ENCODE measurements around the gene FER. TPM values are rescaled to one million over a fixed set of nuclear protein-coding genes. Genes with fewer than 3 reads are reported as not detected.

FER gene
- total RNA-seq, 4 donors from 2014 or later = 2.2 to 7.5 (median 3.7) TPM

DNA sequence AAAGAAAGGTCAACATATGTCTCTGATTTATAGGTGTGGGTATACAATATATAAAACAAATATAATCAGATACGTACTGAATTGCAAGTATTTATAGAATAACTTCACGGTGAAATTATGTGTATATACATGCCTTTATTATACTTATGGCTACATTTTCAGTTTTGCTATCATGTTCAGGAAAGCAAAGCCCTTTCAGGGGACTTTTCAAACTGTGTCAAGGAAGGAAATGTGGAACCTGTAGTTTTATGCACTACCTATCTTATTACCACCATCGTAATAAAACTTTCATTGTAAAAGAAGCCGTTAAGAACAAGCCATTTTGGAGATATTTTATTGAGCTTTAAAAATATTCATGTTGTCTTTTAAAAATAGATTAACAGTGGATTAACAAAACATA is 404.9 kb downstream of the FER start:
- ATAC-seq (no peak), DNase-seq (no peak)
- H3K27me3 ChIP-seq = no peaks in the 10 kb centered on the region
- no peak for TF ChIP-seq POLR2A (IDR thresholded peaks at IDR 0.05)
- TF ChIP-seq, protein P1, sequence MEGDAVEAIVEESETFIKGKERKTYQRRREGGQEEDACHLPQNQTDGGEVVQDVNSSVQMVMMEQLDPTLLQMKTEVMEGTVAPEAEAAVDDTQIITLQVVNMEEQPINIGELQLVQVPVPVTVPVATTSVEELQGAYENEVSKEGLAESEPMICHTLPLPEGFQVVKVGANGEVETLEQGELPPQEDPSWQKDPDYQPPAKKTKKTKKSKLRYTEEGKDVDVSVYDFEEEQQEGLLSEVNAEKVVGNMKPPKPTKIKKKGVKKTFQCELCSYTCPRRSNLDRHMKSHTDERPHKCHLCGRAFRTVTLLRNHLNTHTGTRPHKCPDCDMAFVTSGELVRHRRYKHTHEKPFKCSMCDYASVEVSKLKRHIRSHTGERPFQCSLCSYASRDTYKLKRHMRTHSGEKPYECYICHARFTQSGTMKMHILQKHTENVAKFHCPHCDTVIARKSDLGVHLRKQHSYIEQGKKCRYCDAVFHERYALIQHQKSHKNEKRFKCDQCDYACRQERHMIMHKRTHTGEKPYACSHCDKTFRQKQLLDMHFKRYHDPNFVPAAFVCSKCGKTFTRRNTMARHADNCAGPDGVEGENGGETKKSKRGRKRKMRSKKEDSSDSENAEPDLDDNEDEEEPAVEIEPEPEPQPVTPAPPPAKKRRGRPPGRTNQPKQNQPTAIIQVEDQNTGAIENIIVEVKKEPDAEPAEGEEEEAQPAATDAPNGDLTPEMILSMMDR (IDR thresholded peaks at IDR 0.05 in 4 of 5, conservative IDR thresholded peaks at IDR 0.05 in 1 of 5) = no peak
- H3K36me3 ChIP-seq = no peaks in the 10 kb centered on the region
- intact Hi-C loops (cut with DNase I; ENCODE audit: low total_unique reads) = no loop called here
- no peaks in the 10 kb centered on the region for H3K4me1 ChIP-seq
- in situ Hi-C loops (cut with MboI; ENCODE audit: low sequenced_read_pairs in 4 of 4) = no loop called here
- no peak overlapping the region for H3K27ac ChIP-seq
- no peaks in the 10 kb centered on the region for H3K9me3 ChIP-seq
- no peak overlapping the region for H3K4me3 ChIP-seq

DNA sequence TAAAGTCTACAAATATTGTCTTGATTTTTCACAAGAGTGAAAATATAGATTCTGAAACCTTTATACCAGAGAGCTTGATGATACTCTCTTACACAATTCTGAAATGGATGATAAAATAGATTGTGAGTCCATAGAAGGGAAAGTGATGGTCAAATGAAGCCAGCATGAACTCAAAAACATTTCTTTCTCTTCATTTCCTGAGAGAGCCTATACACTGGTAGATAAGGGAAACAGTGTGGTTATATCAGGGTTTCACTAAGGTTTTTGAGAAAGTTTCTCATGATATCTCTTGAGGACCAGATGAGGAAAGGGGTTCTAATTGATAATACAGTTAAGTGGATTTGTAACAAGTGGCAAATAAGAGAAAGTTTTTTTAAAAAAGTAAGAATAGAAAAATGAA is 407.9 kb downstream of the FER start:
- TF ChIP-seq, protein P1 (IDR thresholded peaks at IDR 0.05 in 4 of 5, conservative IDR thresholded peaks at IDR 0.05 in 1 of 5) = no peak
- Histone ChIP-seq H3K4me1 (no peaks in the 10 kb centered on the region), H3K4me3 (no peak overlapping the region), H3K36me3 (no peaks in the 10 kb centered on the region), H3K27ac (no peak overlapping the region), H3K9me3 (no peaks in the 10 kb centered on the region), H3K27me3 (no peaks in the 10 kb centered on the region)
- in situ Hi-C loops (cut with MboI; ENCODE audit: low sequenced_read_pairs in 4 of 4) (no loop called here), intact Hi-C loops (cut with DNase I; ENCODE audit: low total_unique reads) (no loop called here)
- ATAC-seq (no peak), DNase-seq (no peak)

- H3K4me3 ChIP-seq = no peak overlapping the region
- H3K27me3 ChIP-seq = no peaks in the 10 kb centered on the region
- H3K27ac ChIP-seq = no peak overlapping the region
- no peak for TF ChIP-seq POLR2A (IDR thresholded peaks at IDR 0.05)
- TF ChIP-seq, protein P1 (IDR thresholded peaks at IDR 0.05 in 4 of 5, conservative IDR thresholded peaks at IDR 0.05 in 1 of 5) = no peak
- H3K36me3 ChIP-seq = no peaks in the 10 kb centered on the region
- in situ Hi-C loops (cut with MboI; ENCODE audit: low sequenced_read_pairs in 4 of 4) (no loop called here), intact Hi-C loops (cut with DNase I; ENCODE audit: low total_unique reads) (no loop called here)
- H3K9me3 ChIP-seq = no peaks in the 10 kb centered on the region
- ATAC-seq = no peak
- no peaks in the 10 kb centered on the region for H3K4me1 ChIP-seq
- DNase-seq = no peak
Observed at GRCh38 chr5:109156885-109157284, 409.2 kb downstream of the FER start.

DNA sequence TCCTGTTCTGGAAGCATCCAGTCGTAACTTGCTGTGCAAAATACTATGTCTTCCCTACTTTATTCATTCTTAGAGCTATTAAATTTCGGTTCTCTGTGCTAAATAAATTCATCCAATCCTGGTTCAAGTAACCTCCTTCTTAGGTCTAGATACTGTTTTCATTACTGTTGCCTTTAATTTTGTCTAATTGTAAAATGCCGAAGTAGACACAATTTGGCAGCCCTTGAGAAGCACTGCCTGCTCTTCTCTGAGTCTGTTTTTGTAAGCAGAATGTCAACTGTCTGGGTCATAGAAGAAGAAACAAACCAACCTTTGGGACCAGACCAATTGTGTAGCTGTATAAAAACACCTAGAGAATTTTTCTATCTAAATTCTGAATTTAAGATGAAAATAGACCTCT is 412.8 kb downstream of the FER start:
- no peaks in the 10 kb centered on the region for H3K4me1 ChIP-seq
- H3K36me3 ChIP-seq = no peaks in the 10 kb centered on the region
- in situ Hi-C loops (cut with MboI; ENCODE audit: low sequenced_read_pairs in 4 of 4) (no loop called here), intact Hi-C loops (cut with DNase I; ENCODE audit: low total_unique reads) (no loop called here)
- no peak for DNase-seq
- no peaks in the 10 kb centered on the region for H3K27me3 ChIP-seq
- TF ChIP-seq, protein P1 (IDR thresholded peaks at IDR 0.05 in 4 of 5, conservative IDR thresholded peaks at IDR 0.05 in 1 of 5) = no peak
- TF ChIP-seq POLR2A (IDR thresholded peaks at IDR 0.05) = no peak
- no peaks in the 10 kb centered on the region for H3K9me3 ChIP-seq
- no peak overlapping the region for H3K27ac ChIP-seq
- no peak overlapping the region for H3K4me3 ChIP-seq
- no peak for ATAC-seq

DNA sequence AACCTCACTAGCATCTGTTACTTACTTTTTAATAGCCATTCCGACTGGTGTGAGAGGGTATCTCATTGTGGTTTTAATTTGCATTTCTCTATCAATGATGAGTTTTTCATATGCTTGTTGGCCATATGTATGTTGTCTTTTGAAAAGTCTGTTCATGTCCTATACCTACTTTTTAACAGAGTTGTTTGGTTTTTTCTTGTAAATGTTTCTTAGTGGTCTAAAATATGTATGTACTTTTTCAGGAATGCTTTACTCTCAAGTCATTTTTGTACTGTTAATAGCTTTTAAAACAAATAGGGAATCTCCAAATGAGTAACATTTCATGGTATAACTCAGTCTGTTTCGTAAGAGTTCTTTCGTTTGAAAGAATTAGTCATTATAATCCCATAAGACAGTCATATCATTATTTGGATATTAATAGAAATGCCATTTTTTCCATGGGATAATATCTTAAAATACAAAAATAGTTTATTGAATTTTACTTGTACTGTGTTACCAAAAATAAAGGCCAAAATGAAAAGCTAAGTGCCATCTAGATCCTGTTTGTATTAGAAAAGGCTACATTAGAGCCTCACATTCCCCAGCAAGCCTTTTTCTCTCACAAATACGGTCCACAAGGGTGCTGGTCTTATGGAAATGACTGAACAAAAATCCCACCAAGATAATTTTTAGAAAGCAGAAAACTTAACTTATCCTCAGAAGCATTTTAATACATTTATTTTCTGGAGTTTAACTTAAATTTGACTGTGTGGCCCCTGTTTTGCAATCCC is 414.4 kb downstream of the FER start:
- Histone ChIP-seq H3K4me3 (no peak overlapping the region), H3K27ac (no peak overlapping the region), H3K27me3 (no peaks in the 10 kb centered on the region), H3K36me3 (no peaks in the 10 kb centered on the region), H3K9me3 (no peaks in the 10 kb centered on the region), H3K4me1 (no peaks in the 10 kb centered on the region)
- in situ Hi-C loops (cut with MboI; ENCODE audit: low sequenced_read_pairs in 4 of 4) (no loop called here), intact Hi-C loops (cut with DNase I; ENCODE audit: low total_unique reads) (no loop called here)
- ATAC-seq (no peak), DNase-seq (no peak)
- TF ChIP-seq POLR2A (IDR thresholded peaks at IDR 0.05) = no peak
- TF ChIP-seq, protein P1 (IDR thresholded peaks at IDR 0.05 in 4 of 5, conservative IDR thresholded peaks at IDR 0.05 in 1 of 5) = no peak

All from gastrocnemius medialis (tissue), 4 donors.